CD4-positive, alpha-beta T cell treated with Interferon gamma for 1 hour (primary cell): ENCODE results near the gene WDR18.
"Not testable (repeated sequence)": the region's sequence is repeated elsewhere in the genome, so short reads cannot be mapped to it uniquely, and the experiment has no call there.

Experiments used
- DNase-seq: peaks from one replicate; pipeline ENCODE4 v3.0.0-alpha.2; 2020

Gene WDR18

GRCh38 chr19:952049-952679 is 32.0 kb upstream of the WDR18 start:
- DNase-seq = no peak

GRCh38 chr19:952680-953444 is 31.3 kb upstream of the WDR18 start:
- no peak for DNase-seq

- no peak for DNase-seq
These were observed 30.5 kb upstream of the WDR18 start for GRCh38 chr19:953445-954271.

GRCh38 chr19:954272-954671 is 29.9 kb upstream of the WDR18 start:
- no peak for DNase-seq

GRCh38 chr19:954672-955494 is 29.3 kb upstream of the WDR18 start:
- no peak for DNase-seq

DNA sequence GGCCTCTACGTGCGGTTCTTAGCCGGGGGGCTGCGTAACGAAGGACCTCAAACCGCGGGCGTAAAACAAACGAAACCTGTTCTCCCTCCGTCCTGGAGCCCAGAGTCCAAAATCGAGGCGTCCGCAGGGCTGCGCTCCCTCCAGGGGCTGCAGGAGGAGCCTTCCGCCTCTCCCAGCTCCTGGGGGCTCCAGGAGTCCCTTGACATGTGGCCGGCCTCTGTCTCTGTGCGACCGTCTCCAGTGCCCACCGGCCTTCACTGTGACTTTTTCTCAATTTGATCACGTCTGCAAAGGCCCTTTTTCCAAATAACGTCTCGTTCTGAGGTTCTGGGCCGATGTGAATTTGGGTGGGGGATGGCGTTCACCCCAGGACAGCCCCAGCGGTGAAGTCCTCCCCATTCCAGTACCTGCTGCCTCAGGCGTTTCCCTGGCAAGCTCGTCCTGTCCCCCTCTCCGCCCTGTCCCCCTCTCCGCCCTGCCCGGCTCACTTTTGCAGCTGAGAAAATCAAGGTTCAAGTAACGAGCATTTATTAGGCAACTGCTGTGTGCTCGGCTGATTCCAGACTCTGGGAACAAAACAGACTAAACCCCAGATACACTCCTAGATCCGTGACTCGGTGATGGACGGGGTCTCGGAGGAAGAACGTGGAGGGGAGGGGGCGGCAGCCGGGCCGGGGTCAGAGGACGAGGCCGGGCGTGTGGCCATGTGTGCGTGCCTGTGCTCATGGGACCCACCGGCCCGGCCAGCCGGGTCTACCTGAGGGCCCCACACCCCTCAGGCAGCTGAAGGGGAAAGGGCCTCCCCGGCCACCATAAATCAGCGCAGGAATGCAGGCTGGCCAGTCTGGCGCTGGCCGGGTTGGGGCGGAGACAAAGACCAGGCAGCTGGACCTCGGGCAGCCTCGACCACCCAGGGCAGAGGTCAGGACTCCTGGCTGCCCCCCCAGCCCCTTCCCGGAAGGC is 28.1 kb upstream of the WDR18 start:
- no peak for DNase-seq

DNA sequence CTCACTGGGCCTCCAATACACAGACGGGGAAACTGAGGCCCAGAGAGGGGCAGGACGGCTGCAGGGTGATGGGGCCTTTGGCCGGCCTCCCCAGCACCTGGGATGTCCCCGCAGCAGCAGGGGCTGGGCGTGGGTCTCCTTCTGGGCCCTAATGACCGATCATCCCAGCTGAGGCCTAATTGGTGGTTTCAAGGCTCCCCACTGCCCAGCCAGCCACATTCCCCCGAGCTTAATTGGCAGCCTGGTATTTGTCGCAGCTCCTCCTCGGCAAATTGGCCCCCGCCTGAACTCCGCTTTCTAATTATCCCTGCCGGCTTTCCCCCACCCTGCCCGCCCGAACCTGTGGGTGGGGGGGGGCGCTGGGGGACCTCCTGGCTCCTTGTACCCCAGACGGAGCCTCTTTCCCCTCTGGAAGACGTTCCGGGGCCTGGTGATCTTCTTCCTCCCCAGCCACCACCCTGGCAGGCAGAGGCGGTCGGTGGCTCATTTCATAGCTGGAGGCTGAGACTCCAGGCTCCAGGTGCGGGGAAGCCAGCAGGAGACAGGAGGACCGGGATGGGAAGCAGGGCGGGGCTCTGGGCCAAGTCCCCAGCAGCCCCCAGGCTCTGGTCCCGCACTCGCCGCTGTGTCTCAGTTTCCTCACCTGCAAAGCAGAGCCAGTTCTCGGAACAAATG is 27.2 kb upstream of the WDR18 start:
- no peak for DNase-seq

DNA sequence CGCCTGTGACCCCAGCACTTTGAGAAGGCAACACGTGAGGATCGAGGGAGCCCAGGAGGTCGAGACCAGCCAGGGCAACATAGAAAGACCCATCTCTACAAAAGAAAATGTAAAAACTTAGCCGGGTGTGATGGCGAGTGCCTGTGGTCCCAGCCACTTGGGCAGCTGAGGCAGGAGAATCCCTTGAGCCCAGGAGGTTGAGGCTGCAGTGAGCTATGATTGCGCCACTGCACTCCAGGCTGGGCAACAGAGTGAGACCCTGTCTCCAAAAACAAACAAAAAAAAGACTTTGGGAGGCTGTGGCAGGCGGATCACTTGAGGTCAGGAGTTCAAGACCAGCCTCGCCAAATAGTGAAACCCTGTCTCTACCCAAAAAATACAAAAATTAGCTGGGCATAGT is 26.6 kb upstream of the WDR18 start:
- not testable (repeated sequence) for DNase-seq

- DNase-seq = no peak
These were observed 24.9 kb upstream of the WDR18 start for GRCh38 chr19:958967-959855.

GRCh38 chr19:960020-960419 is 24.1 kb upstream of the WDR18 start:
- DNase-seq = no peak

- no peak for DNase-seq
These were observed 23.6 kb upstream of the WDR18 start for GRCh38 chr19:960601-960938.

DNA sequence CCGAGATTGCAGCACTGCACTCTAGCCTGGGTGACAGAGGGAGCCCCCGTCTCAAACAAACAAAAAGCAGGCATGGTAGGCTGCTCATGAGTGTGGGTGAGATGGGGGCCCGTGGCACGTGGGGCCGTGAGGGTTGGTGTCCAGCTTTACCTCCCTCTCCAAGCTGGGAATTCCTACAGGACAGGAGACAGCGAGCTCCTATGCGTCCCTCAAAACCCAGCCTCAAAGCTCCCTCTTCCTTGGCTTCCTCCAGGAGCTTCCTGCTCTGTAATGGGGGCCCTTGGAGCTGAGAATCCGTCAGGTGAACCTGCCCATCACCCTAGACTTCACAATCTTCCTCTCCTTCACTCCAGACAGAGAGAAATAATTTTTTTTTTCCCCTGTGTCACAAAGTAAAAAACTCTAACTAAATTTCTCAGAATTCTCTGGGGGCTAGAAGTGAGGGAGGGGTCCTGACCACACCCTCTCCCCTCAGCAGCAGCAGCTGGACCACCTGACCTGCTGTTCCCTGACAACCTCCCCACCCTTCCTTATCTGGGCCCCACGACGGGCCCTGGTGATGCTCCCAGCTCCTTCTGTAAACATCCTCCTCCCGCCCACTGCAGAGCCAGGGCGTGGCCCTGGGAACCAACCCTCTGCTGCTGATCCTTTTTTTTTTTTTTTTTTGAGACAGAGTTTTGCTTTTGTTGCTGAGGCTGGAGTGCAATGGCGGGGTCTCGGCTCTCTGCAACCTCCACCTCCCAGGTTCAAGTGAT is 22.1 kb upstream of the WDR18 start:
- no peak for DNase-seq

- DNase-seq = no peak
These were observed 21.3 kb upstream of the WDR18 start for GRCh38 chr19:962683-963400.

- no peak for DNase-seq
These were observed 20.6 kb upstream of the WDR18 start for GRCh38 chr19:963486-963951.

DNA sequence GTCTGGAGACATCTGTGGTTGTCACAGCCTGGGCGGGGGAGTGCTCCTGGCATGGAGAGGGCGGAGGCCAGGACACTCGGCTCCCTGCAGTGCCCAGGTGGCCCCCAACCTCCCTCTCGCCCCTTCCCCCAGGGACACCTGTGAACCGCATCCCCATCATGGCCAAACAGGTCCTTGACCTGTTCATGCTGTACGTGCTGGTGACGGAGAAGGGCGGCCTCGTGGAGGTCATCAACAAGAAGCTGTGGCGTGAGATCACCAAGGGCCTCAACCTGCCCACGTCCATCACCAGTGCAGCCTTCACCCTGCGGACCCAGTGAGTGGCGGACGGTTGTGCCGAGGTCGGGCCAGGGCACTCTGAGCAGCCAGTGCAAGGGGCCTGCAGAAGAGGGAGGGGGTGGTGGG is 20.0 kb upstream of the WDR18 start:
- no peak for DNase-seq

DNA sequence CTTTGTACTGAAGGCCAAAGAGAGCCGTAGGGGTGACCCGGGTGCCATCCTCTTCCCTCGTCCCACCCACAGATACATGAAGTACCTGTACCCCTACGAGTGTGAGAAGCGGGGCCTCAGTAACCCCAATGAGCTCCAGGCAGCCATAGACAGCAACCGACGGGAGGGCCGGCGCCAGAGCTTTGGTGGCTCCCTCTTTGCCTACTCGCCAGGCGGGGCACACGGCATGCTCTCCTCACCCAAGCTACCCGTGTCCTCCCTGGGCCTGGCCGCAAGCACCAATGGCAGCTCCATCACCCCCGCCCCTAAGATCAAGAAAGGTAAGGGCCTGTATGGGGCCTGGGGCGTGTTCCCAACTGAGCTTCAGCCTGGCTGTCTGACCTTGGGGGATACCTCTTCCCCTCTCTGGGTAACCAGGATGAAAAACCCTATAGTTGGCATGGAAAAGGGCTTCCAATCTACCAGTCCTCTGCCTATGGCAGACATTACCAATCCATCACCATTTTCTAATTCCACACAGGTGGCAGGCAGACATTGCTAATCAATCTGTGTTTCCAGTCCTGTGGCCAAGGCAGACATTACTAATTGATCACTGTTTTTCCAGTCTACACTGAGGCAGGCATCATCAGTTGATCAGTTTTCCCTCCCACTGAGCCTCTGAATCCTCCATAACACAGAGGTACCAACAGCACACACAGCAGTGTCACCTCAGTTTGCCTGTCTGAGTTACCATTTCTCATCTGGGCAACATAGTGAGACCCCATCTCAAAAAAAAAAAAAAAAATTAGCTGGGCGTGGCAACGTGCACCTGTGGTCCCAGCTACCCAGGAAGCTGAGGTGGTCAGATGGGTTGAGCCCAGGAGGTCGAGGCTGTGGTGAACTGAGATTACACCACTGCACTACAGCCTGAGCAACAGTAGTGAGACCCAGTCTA is 19.1 kb upstream of the WDR18 start:
- no peak for DNase-seq

GRCh38 chr19:966485-967088 is 17.6 kb upstream of the WDR18 start:
- no peak for DNase-seq
